NT2/D1 (cell line): ENCODE data around the gene PDE7B.

Experiments used
- SUZ12 ChIP-seq: IDR thresholded peaks from 2 replicates; pipeline ENCODE4 v1.6.1; 2011; ENCODE audit not compliant: insufficient read length, insufficient read depth; ENCODE audit errors: extremely low read depth
- YY1 ChIP-seq: IDR thresholded peaks from 2 replicates; pipeline ENCODE4 v1.6.1; 2011; ENCODE audit not compliant: insufficient read length, insufficient read depth
- ZNF274 ChIP-seq: IDR thresholded peaks from 2 replicates; pipeline ENCODE4 v1.6.1; 2011; ENCODE audit warnings: mild to moderate bottlenecking, low read depth, low read length

DNA sequence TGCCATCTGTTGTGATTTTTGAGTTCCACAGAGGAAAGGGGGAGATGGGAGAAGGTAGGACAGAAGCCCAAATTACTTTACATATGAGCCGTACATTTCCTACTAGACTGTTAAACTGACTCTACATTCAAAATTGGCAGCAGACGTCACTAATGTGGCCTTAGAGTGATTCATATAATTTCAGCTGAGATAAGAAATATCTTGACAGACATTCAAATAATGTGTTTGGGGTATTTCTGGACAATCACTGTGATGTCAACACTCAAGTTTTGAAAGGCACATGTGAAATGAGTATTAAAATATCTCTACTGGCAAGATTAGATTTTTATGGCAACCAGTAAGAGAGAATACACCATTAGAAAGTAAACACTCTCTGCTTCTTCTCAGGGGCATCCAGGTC lies 294.6 kb downstream of the PDE7B start:
- TF ChIP-seq SUZ12 (no peak), ZNF274 (no peak), YY1 (no peak)
